ELR (cell line): ENCODE measurements around the gene C4B.
A peak's percentile ranks its signal among the peaks of the same experiment; 100 is the strongest.

Experiments
- DNase-seq: peaks from one replicate; pipeline ENCODE4 v3.0.0-alpha.2; 2015; ENCODE audit warnings: low read depth

C4B gene

GRCh38 chr6:32082935-32083334 is 68.3 kb downstream of the C4B start:
- peak; percentile 97 for DNase-seq

- DNase-seq, result no peak
Measured at GRCh38 chr6:32083812-32084768, 69.5 kb downstream of the C4B start.

DNA sequence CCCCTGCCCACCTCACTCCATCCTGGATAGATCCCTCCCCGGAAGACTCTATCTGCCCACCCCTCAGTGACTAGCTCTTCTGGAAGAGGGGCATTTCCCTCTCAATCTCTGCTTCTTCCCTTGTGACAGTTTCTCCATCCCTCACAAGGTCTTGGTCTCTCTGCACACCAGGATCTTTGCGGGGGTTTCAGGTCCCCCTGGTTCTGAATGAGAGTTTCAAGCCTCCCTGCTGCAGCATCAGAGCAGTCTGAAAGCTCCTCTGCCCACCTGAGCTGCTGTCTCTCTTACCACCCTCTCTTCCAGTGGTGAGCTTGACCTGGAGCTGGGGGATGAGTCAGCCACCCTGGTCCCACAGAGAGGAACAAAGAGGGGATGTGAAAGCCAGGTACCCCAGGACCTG is 70.2 kb downstream of the C4B start:
- DNase-seq, result no peak
